Pancreas (tissue), 10 donors: ENCODE results near the gene PLEKHB1. TPM values are rescaled to one million over a fixed set of nuclear protein-coding genes. Genes with fewer than 3 reads are reported as not detected.

Experiments used
- ATAC-seq, 4 donors: fragments of 200-7000 bp; cut with Tn5 transposase; one replicate each; pipeline versions ENCODE4 v1.8.0 to v1.9.1; 2020; ENCODE audit warnings: mild to moderate bottlenecking in 4 of 4, moderate library complexity in 4 of 4
- DNase-seq, 6 donors: peaks; one replicate each; pipeline ENCODE4 v3.0.0-alpha.2; 2020
- FAIRE-seq: peaks from 2 replicates; lab custom pipeline; 2012; peaks lifted over from hg19 to GRCh38; lab: Jason Lieb, UNC
- H3K27ac ChIP-seq, 4 donors: fragments of 200-600 bp; sonication (generic); 1 replicate in 3 of 4; 2 replicates in 1 of 4; pipeline versions ENCODE4 v1.5.0 to v1.8.0; 2020
- H3K27me3 ChIP-seq, 4 donors: fragments of 200-600 bp; one replicate each; pipeline ENCODE4 v1.8.0; 2021
- H3K36me3 ChIP-seq, 3 donors: fragments of 200-600 bp; sonication (generic) in 1 of 3; one replicate each; pipeline versions ENCODE4 v1.5.0 to v1.8.0; 2020 to 2021
- H3K4me1 ChIP-seq, 3 donors: fragments of 200-600 bp; one replicate each; pipeline ENCODE4 v1.8.0; 2021
- H3K4me3 ChIP-seq, 4 donors: fragments of 200-600 bp; sonication (generic) in 2 of 4; one replicate each; pipeline versions ENCODE4 v1.5.0 to v1.8.0; 2020 to 2021
- H3K9me3 ChIP-seq, 4 donors: fragments of 200-600 bp; one replicate each; pipeline ENCODE4 v1.8.0; 2021
- CTCF ChIP-seq, 4 donors: fragments of 200-600 bp; sonication (generic) in 3 of 4; IDR thresholded peaks; one replicate each; pipeline versions ENCODE4 v1.5.0 to v1.8.0; 2021; ENCODE audit warnings: antibody characterized with exemption in 4 of 4
- WGBS, 2 donors: extraction: QIAGEN DNeasy Blood & Tissue Kit; methylation state at CpG; one replicate each; pipeline ENCODE4 v1.1.7; 2013; 5-methylcytosine and 5-hydroxymethylcytosine counted together
- intact Hi-C, 3 donors: fragments of 100-400 bp; cut with DNase I; formaldehyde crosslinking; loops; one replicate each; pipeline versions ENCODE4 v1.11.1 to v1.14.2; 2022
- polyA plus RNA-seq, 2 donors: library from polyadenylated mRNA; stranded (reverse); fragments of 200-250 nt; gene quantifications; one replicate each; pipeline ENCODE4 v1.2.3, GENCODE V29; 2013
- total RNA-seq, 6 donors: library from RNA; stranded (reverse); fragmentation: NEBNext Ultra II Directional in 4 of 6; extraction: Animal tissue kit (Norgen Biotek cat#: 25700) in 4 of 6; gene quantifications; one replicate each; pipeline versions ENCODE4 v1.2.1 to v1.2.4, GENCODE V29; 2021 to 2023
- donor health status: healthy with polysubstance abuse.
- donor health status: DM: no; HTN: no; CAD: no; lungs with moderate emphysema.
- donor health status: DM: no; HTN: no; CAD: no.
- donor health status: control.
- donor health status: control.
- donor health status: Bipolar disorder and iron deficiency.
- donor health status: DM: yes; HTN: yes; CAD: no.
- donor health status: DM: no; HTN: no; CAD: no.
- donor health status: DM: no; HTN: no; CAD: no.
- donor health status: DM: yes; HTN: yes; CAD: no.

Gene PLEKHB1
- total and polyA plus RNA-seq, 8 donors = 11.8 to 26.7 (median 17.0) TPM

- peak; percentile 88 to 96 (median 94) for TF ChIP-seq CTCF (IDR thresholded peaks at IDR 0.05)
- no peaks in the 10 kb centered on the region for H3K36me3 ChIP-seq
- no peaks in the 10 kb centered on the region for H3K4me1 ChIP-seq
- 11 to 13% methylated on average over 19 of the region's 19 CpGs for WGBS, 2 donors
- ATAC-seq (peak; percentile 80 to 99 (median 96)), DNase-seq (peak; percentile 68 to 86 (median 76)), FAIRE-seq (no peak)
- intact Hi-C loops = loop anchor here in 1 of 3 donors (2.0 kb wide), 1 partner anchor 35 kb away; no protein-coding TSS in a partner anchor
- H3K27me3 ChIP-seq = no peaks in the 10 kb centered on the region
- H3K27ac ChIP-seq = no peak overlapping the region
- H3K9me3 ChIP-seq = no peaks in the 10 kb centered on the region
- no peak overlapping the region for H3K4me3 ChIP-seq
Measured at GRCh38 chr11:73625696-73626318, 20.6 kb upstream of the PLEKHB1 start.

- ATAC-seq = no peak
- DNase-seq = no peak
- 80 to 88% methylated on average over 7 of the region's 7 CpGs for WGBS, 2 donors
- no peaks in the 10 kb centered on the region for H3K27me3 ChIP-seq
- H3K36me3 ChIP-seq = no peaks in the 10 kb centered on the region
- no peak overlapping the region for H3K4me3 ChIP-seq
- H3K27ac ChIP-seq = no peak overlapping the region
- intact Hi-C loops = no loop called here
- H3K9me3 ChIP-seq = no peaks in the 10 kb centered on the region
- H3K4me1 ChIP-seq = no peaks in the 10 kb centered on the region
- FAIRE-seq = no peak
- no peak for TF ChIP-seq CTCF (IDR thresholded peaks at IDR 0.05)
Measured at GRCh38 chr11:73629907-73630306, 16.5 kb upstream of the PLEKHB1 start.

GRCh38 chr11:73632996-73633395 is 13.4 kb upstream of the PLEKHB1 start:
- FAIRE-seq (no peak), DNase-seq (no peak), ATAC-seq (no peak)
- TF ChIP-seq CTCF (IDR thresholded peaks at IDR 0.05) = no peak
- WGBS, 2 donors = 91 to 95% methylated on average over 4 of the region's 4 CpGs
- H3K27ac ChIP-seq = no peak overlapping the region
- intact Hi-C loops = no loop called here
- no peaks in the 10 kb centered on the region for H3K27me3 ChIP-seq
- H3K36me3 ChIP-seq = no peaks in the 10 kb centered on the region
- no peaks in the 10 kb centered on the region for H3K9me3 ChIP-seq
- H3K4me3 ChIP-seq = no peak overlapping the region
- no peaks in the 10 kb centered on the region for H3K4me1 ChIP-seq

- Histone ChIP-seq H3K27me3 (no peaks in the 10 kb centered on the region), H3K4me1 (no peaks in the 10 kb centered on the region), H3K36me3 (no peaks in the 10 kb centered on the region), H3K4me3 (no peak overlapping the region), H3K9me3 (no peaks in the 10 kb centered on the region), H3K27ac (no peak overlapping the region)
- DNase-seq (no peak), FAIRE-seq (no peak), ATAC-seq (no peak)
- intact Hi-C loops = no loop called here
- no peak for TF ChIP-seq CTCF (IDR thresholded peaks at IDR 0.05)
- 98 to 100% methylated on average over 2 of the region's 2 CpGs for WGBS, 2 donors
Measured at GRCh38 chr11:73633999-73634398, 12.4 kb upstream of the PLEKHB1 start.

GRCh38 chr11:73635721-73636120 is 10.7 kb upstream of the PLEKHB1 start:
- no peak for DNase-seq
- no peaks in the 10 kb centered on the region for H3K9me3 ChIP-seq
- FAIRE-seq = no peak
- H3K4me3 ChIP-seq = no peak overlapping the region
- H3K27ac ChIP-seq = no peak overlapping the region
- no peaks in the 10 kb centered on the region for H3K27me3 ChIP-seq
- intact Hi-C loops = no loop called here
- WGBS, 2 donors = 89 to 94% methylated on average over 5 of the region's 5 CpGs
- no peaks in the 10 kb centered on the region for H3K4me1 ChIP-seq
- no peak for TF ChIP-seq CTCF (IDR thresholded peaks at IDR 0.05)
- ATAC-seq = no peak
- no peaks in the 10 kb centered on the region for H3K36me3 ChIP-seq
